Activated CD8-positive, alpha-beta memory T cell treated with anti-CD3 and anti-CD28 coated beads, Interleukin-2, amount 50 U/mL, for 1 hour (primary cell): ENCODE data around the gene ALKBH7.
"Not testable (repeated sequence)": the region's sequence is repeated elsewhere in the genome, so short reads cannot be mapped to it uniquely, and the experiment has no call there.

Source experiments
- DNase-seq: peaks from one replicate; pipeline ENCODE4 v3.0.0-alpha.2; 2020; ENCODE audit errors: extremely low read depth

ALKBH7 gene

GRCh38 chr19:6372594-6373095 lies at the start of gene ALKBH7:
Gene ALKBH7 (plus strand): TSS chr19:6372794. CDS start chr19:6372821, 27 bp downstream.
- DNase-seq, result peak; percentile 98

GRCh38 chr19:6324757-6325156 lies 47.8 kb upstream of the ALKBH7 start:
- no peak for DNase-seq

- no peak for DNase-seq
These were observed 47.0 kb upstream of the ALKBH7 start for GRCh38 chr19:6325614-6326013.

- DNase-seq, result no peak
These were observed 45.8 kb upstream of the ALKBH7 start for GRCh38 chr19:6326815-6327214.

- DNase-seq, result no peak
These were observed 39.2 kb upstream of the ALKBH7 start, which contains the start of gene ACER1 for GRCh38 chr19:6333439-6333838. Gene ACER1 (minus strand): TSS chr19:6333612. CDS start chr19:6333551, 61 bp downstream.

GRCh38 chr19:6334490-6335285 lies 37.9 kb upstream of the ALKBH7 start:
- no peak for DNase-seq

GRCh38 chr19:6340493-6341201 lies 31.9 kb upstream of the ALKBH7 start:
- no peak for DNase-seq

GRCh38 chr19:6343462-6343861 lies 29.1 kb upstream of the ALKBH7 start:
- DNase-seq, result no peak

GRCh38 chr19:6349271-6349670 lies 23.3 kb upstream of the ALKBH7 start:
- DNase-seq, result not testable (repeated sequence)

- DNase-seq, result no peak
These were observed 21.9 kb upstream of the ALKBH7 start for GRCh38 chr19:6350688-6351087.

- DNase-seq, result no peak
These were observed 20.0 kb upstream of the ALKBH7 start for GRCh38 chr19:6352381-6353165.

GRCh38 chr19:6354098-6354674 lies 18.4 kb upstream of the ALKBH7 start:
- no peak for DNase-seq

- DNase-seq, result not testable (repeated sequence)
These were observed 17.1 kb upstream of the ALKBH7 start for GRCh38 chr19:6355321-6356040.

GRCh38 chr19:6357174-6357573 lies 15.4 kb upstream of the ALKBH7 start:
- DNase-seq, result no peak

GRCh38 chr19:6358003-6358402 lies 14.6 kb upstream of the ALKBH7 start:
- DNase-seq, result no peak

- no peak for DNase-seq
These were observed 12.8 kb upstream of the ALKBH7 start for GRCh38 chr19:6359568-6360341.

- not testable (repeated sequence) for DNase-seq
These were observed 12.1 kb upstream of the ALKBH7 start for GRCh38 chr19:6360445-6360844.

GRCh38 chr19:6360857-6361216 lies 11.8 kb upstream of the ALKBH7 start:
- DNase-seq, result not testable (repeated sequence)

- no peak for DNase-seq
These were observed 10.6 kb upstream of the ALKBH7 start for GRCh38 chr19:6362027-6362350.

- no peak for DNase-seq
These were observed 10.2 kb upstream of the ALKBH7 start for GRCh38 chr19:6362351-6362801.
